CD4-positive, alpha-beta T cell (primary cell): ENCODE measurements around the gene ELK4. TPM values are rescaled to one million over a fixed set of nuclear protein-coding genes. Genes with fewer than 3 reads are reported as not detected.
A peak's percentile ranks its signal among the peaks of the same experiment; 100 is the strongest.

Experiments
- ATAC-seq: fragments of 200-7000 bp; cut with Tn5 transposase; one replicate; pipeline ENCODE4 v1.10.0; 2022; ENCODE audit warnings: mild to moderate bottlenecking; ENCODE audit not compliant: poor library complexity
- CTCF ChIA-PET: fragments of 350-600 bp; sonication (Branson Sonifier 250); formaldehyde crosslinking; loops from one replicate; lab custom pipeline; 2021; ENCODE audit warnings: antibody characterized with exemption, inconsistent platforms; lab: Charles Lee
- POLR2A ChIA-PET: fragments of 350-600 bp; sonication (Branson Sonifier 250); formaldehyde crosslinking; loops from one replicate; lab custom pipeline; 2021; ENCODE audit warnings: antibody characterized with exemption, inconsistent platforms; lab: Charles Lee
- DNase-seq, 14 experiments: peaks; one replicate each; pipeline ENCODE4 v3.0.0-alpha.2; 2013 to 2020; ENCODE audit warnings: mixed read lengths in 2 of 14
- H3K27ac ChIP-seq, 2 donors: one replicate each; pipeline versions ENCODE4 v1.5.1 to v1.7.0; 2013; ENCODE audit warnings: low read length in 2 of 2, low read depth in 1 of 2, mild to moderate bottlenecking in 1 of 2
- H3K27me3 ChIP-seq, 2 experiments: 1 replicate in 1 of 2; 2 replicates in 1 of 2; pipeline versions ENCODE4 v1.6.1 to v1.7.0; 2013; ENCODE audit warnings: low read length in 2 of 2, control low read depth in 1 of 2, mild to moderate bottlenecking in 1 of 2, moderate library complexity in 1 of 2; ENCODE audit not compliant: insufficient read depth in 2 of 2, control insufficient read depth in 1 of 2
- H3K36me3 ChIP-seq: one replicate; pipeline ENCODE4 v1.6.1; 2013; ENCODE audit warnings: low read length, control low read depth; ENCODE audit not compliant: insufficient read depth
- H3K4me1 ChIP-seq: one replicate; pipeline ENCODE4 v1.6.1; 2013; ENCODE audit warnings: low read length, control low read depth; ENCODE audit not compliant: insufficient read depth
- H3K4me3 ChIP-seq: one replicate; pipeline ENCODE4 v1.5.1; 2013; ENCODE audit warnings: mild to moderate bottlenecking, low read length, moderate library complexity
- H3K9me3 ChIP-seq, 2 experiments: 1 replicate in 1 of 2; 2 replicates in 1 of 2; pipeline versions ENCODE4 v1.6.1 to v1.7.0; 2013; ENCODE audit warnings: low read length in 2 of 2, mild to moderate bottlenecking in 2 of 2, control low read depth in 1 of 2, moderate library complexity in 1 of 2; ENCODE audit not compliant: control insufficient read depth in 1 of 2, insufficient read depth in 1 of 2
- H3K27ac Mint-ChIP-seq: one replicate; pipeline ENCODE4 v1.8.0; 2020; ENCODE audit warnings: mixed read lengths
- H3K27me3 Mint-ChIP-seq: one replicate; pipeline ENCODE4 v1.8.0; 2021; ENCODE audit warnings: mixed read lengths
- H3K36me3 Mint-ChIP-seq: one replicate; pipeline ENCODE4 v1.8.0; 2021; ENCODE audit warnings: low read depth, mixed read lengths
- H3K4me1 Mint-ChIP-seq: one replicate; pipeline ENCODE4 v1.8.0; 2021; ENCODE audit warnings: low read depth, mixed read lengths
- H3K4me3 Mint-ChIP-seq: one replicate; pipeline ENCODE4 v1.8.0; 2020; ENCODE audit warnings: mild to moderate bottlenecking, mixed read lengths
- H3K9me3 Mint-ChIP-seq: one replicate; pipeline ENCODE4 v1.8.0; 2020; ENCODE audit warnings: mixed read lengths
- CTCF ChIP-seq: fragments of 200-600 bp; IDR thresholded peaks from one replicate; pipeline ENCODE4 v1.8.0; 2022; ENCODE audit warnings: antibody characterized with exemption, mild to moderate bottlenecking
- intact Hi-C, 2 experiments: fragments of 100-400 bp; cut with DNase I in 1 of 2; cut with micrococcal nuclease in 1 of 2; formaldehyde crosslinking; loops; one replicate each; pipeline versions ENCODE4 v1.15.1 to v1.9.0; 2023 to 2025; cut with DNase I, micrococcal nuclease
- total RNA-seq, 174 experiments: library from RNA in 2 of 174; stranded (reverse) in 2 of 174; gene quantifications; one replicate each; pipeline ENCODE4 v1.2.3 and lab custom pipeline; 2021 to 2026

Gene ELK4
- total RNA-seq, 2 experiments from 2014 or later, result 145 to 154 TPM

GRCh38 chr1:205680073-205680851 lies 48.5 kb upstream of the ELK4 start, which contains the start of gene SLC45A3:
Gene SLC45A3 (minus strand): TSS chr1:205680509. CDS start chr1:205664656, 15,853 bp downstream.
- ChIA-PET POLR2A (interaction anchor here (0.5 to 1.1 kb wide), 4 partner anchors 49 to 90 kb away, joined by 3 read pairs; no protein-coding TSS in a partner anchor), CTCF (interaction anchor here (0.7 to 2.1 kb wide), 2 partner anchors 23 to 88 kb away, joined by 3 to 6 read pairs; no protein-coding TSS in a partner anchor)
- Histone ChIP-seq H3K36me3 (no peaks in the 10 kb centered on the region), H3K27me3 (peaks cover 0 to 3% of the 10 kb centered on the region in 2 experiments), H3K27ac (no peak within 1 kb of the TSS), H3K4me3 (peak within 1 kb of the TSS; percentile 24), H3K4me1 (peaks cover 12% of the 10 kb centered on the region), H3K9me3 (peaks cover 0 to 6% of the 10 kb centered on the region in 2 experiments)
- intact Hi-C loops, result no loop called here
- no peaks in the 10 kb centered on the region for H3K9me3 Mint-ChIP-seq
- H3K4me3 Mint-ChIP-seq, result peak within 1 kb of the TSS; percentile 80
- peak in 12 of 14 experiments; percentile 8 to 63 (median 32) for DNase-seq
- H3K27ac Mint-ChIP-seq, result no peak within 1 kb of the TSS
- H3K36me3 Mint-ChIP-seq, result no peaks in the 10 kb centered on the region
- peaks cover 13% of the 10 kb centered on the region for H3K4me1 Mint-ChIP-seq
- peaks cover 27% of the 10 kb centered on the region for H3K27me3 Mint-ChIP-seq
- peak; percentile 71 for ATAC-seq
- TF ChIP-seq CTCF, result no peak

GRCh38 chr1:205678286-205679111 lies 46.7 kb upstream of the ELK4 start:
- no peak overlapping the region for H3K27ac ChIP-seq
- H3K9me3 ChIP-seq, result peaks cover 0 to 6% of the 10 kb centered on the region in 2 experiments
- ChIA-PET CTCF (interaction anchor here (0.5 to 1.9 kb wide), 3 partner anchors 20 to 299 kb away, joined by 3 to 5 read pairs (median 4); no protein-coding TSS in a partner anchor), POLR2A (no interaction called here)
- no peak for TF ChIP-seq CTCF
- H3K9me3 Mint-ChIP-seq, result no peaks in the 10 kb centered on the region
- H3K27me3 ChIP-seq, result peaks cover 0 to 3% of the 10 kb centered on the region in 2 experiments
- no peak for DNase-seq
- H3K36me3 ChIP-seq, result no peaks in the 10 kb centered on the region
- no peaks in the 10 kb centered on the region for H3K36me3 Mint-ChIP-seq
- intact Hi-C loops, result no loop called here
- no peak overlapping the region for H3K4me3 ChIP-seq
- peaks cover 12% of the 10 kb centered on the region for H3K4me1 ChIP-seq
- no peak overlapping the region for H3K27ac Mint-ChIP-seq
- peak overlapping the region; percentile 80 for H3K4me3 Mint-ChIP-seq
- no peak for ATAC-seq
- H3K27me3 Mint-ChIP-seq, result peaks cover 29% of the 10 kb centered on the region
- H3K4me1 Mint-ChIP-seq, result peaks cover 13% of the 10 kb centered on the region

GRCh38 chr1:205677167-205677566 lies 45.4 kb upstream of the ELK4 start:
- Histone ChIP-seq H3K36me3 (no peaks in the 10 kb centered on the region), H3K27ac (no peak overlapping the region), H3K9me3 (peaks cover 0 to 6% of the 10 kb centered on the region in 2 experiments), H3K27me3 (peaks cover 0 to 3% of the 10 kb centered on the region in 2 experiments), H3K4me1 (peaks cover 12% of the 10 kb centered on the region), H3K4me3 (no peak overlapping the region)
- H3K4me1 Mint-ChIP-seq, result peaks cover 13% of the 10 kb centered on the region
- no peaks in the 10 kb centered on the region for H3K9me3 Mint-ChIP-seq
- no peaks in the 10 kb centered on the region for H3K36me3 Mint-ChIP-seq
- intact Hi-C loops, result no loop called here
- POLR2A ChIA-PET, result no interaction called here
- no peak overlapping the region for H3K4me3 Mint-ChIP-seq
- DNase-seq (no peak), ATAC-seq (no peak)
- CTCF ChIA-PET, result interaction anchor here (1.4 to 1.9 kb wide), 3 partner anchors 19 to 300 kb away, joined by 4 to 5 read pairs (median 4); no protein-coding TSS in a partner anchor
- TF ChIP-seq CTCF, result no peak
- no peak overlapping the region for H3K27ac Mint-ChIP-seq
- H3K27me3 Mint-ChIP-seq, result peaks cover 33% of the 10 kb centered on the region
